ENCODE data around the gene UBR3. TPM values are rescaled to one million over a fixed set of nuclear protein-coding genes. Genes with fewer than 3 reads are reported as not detected.
"Not testable (repeated sequence)": the region's sequence is repeated elsewhere in the genome, so short reads cannot be mapped to it uniquely, and the experiment has no call there.

The UBR3 gene
- total RNA-seq, 6 experiments from 2014 or later: 30.1 to 46.3 (median 40.5) TPM

- Mint-ChIP-seq H3K27ac (no peak overlapping the region), H3K27me3 (ENCODE audit: insufficient read depth) (no peaks in the 10 kb centered on the region), H3K9me3 (no peaks in the 10 kb centered on the region), H3K36me3 (ENCODE audit: low read depth) (peaks cover 7% of the 10 kb centered on the region; the same call in 1 of the 2 replicates), H3K4me3 (no peak overlapping the region), H3K4me1 (ENCODE audit: low read depth) (peaks cover 20% of the 10 kb centered on the region; the same call in 1 of the 2 replicates)
- no peak for TF ChIP-seq CTCF (IDR thresholded peaks at IDR 0.05)
- no peak for DNase-seq
Measured at GRCh38 chr2:169865492-169865891, 38.2 kb downstream of the UBR3 start.

GRCh38 chr2:169866230-169866629 lies 39.0 kb downstream of the UBR3 start:
- H3K27me3 Mint-ChIP-seq (ENCODE audit: insufficient read depth); H3K36me3 Mint-ChIP-seq (ENCODE audit: low read depth): not testable (repeated sequence)

GRCh38 chr2:169867579-169867978 lies 40.3 kb downstream of the UBR3 start:
- Mint-ChIP-seq H3K27ac (no peak overlapping the region), H3K36me3 (ENCODE audit: low read depth) (no peaks in the 10 kb centered on the region; the same call in 1 of the 2 replicates), H3K27me3 (ENCODE audit: insufficient read depth) (no peaks in the 10 kb centered on the region), H3K4me3 (no peak overlapping the region), H3K4me1 (ENCODE audit: low read depth) (peaks cover 17% of the 10 kb centered on the region; the same call in 1 of the 2 replicates), H3K9me3 (no peaks in the 10 kb centered on the region)
- no peak for TF ChIP-seq CTCF (IDR thresholded peaks at IDR 0.05)
- DNase-seq: no peak

More at GRCh38 chr2:169866230-169866629, 39.0 kb downstream of the UBR3 start:
- peaks cover 20% of the 10 kb centered on the region; the same call in 1 of the 2 replicates for H3K4me1 Mint-ChIP-seq (ENCODE audit: low read depth)
- not testable (repeated sequence) for H3K27ac Mint-ChIP-seq, DNase-seq, H3K4me3 Mint-ChIP-seq, H3K9me3 Mint-ChIP-seq

GRCh38 chr2:169868951-169869350 lies 41.7 kb downstream of the UBR3 start:
- no peaks in the 10 kb centered on the region for H3K27me3 Mint-ChIP-seq (ENCODE audit: insufficient read depth)
- no peak overlapping the region for H3K27ac Mint-ChIP-seq
- DNase-seq: no peak
- no peak overlapping the region for H3K4me3 Mint-ChIP-seq
- peaks cover 10% of the 10 kb centered on the region; the same call in 1 of the 2 replicates for H3K4me1 Mint-ChIP-seq (ENCODE audit: low read depth)
- no peaks in the 10 kb centered on the region for H3K36me3 Mint-ChIP-seq (ENCODE audit: low read depth)
- H3K9me3 Mint-ChIP-seq: no peaks in the 10 kb centered on the region
- TF ChIP-seq CTCF (IDR thresholded peaks at IDR 0.05): no peak

- not testable (repeated sequence) for H3K9me3 Mint-ChIP-seq; H3K27ac Mint-ChIP-seq; H3K27me3 Mint-ChIP-seq (ENCODE audit: insufficient read depth); H3K36me3 Mint-ChIP-seq (ENCODE audit: low read depth); H3K4me3 Mint-ChIP-seq; DNase-seq; H3K4me1 Mint-ChIP-seq (ENCODE audit: low read depth)
Measured at GRCh38 chr2:169871369-169871768, 44.1 kb downstream of the UBR3 start.

- DNase-seq: no peak
- Mint-ChIP-seq H3K9me3 (no peaks in the 10 kb centered on the region), H3K27me3 (ENCODE audit: insufficient read depth) (no peaks in the 10 kb centered on the region), H3K36me3 (ENCODE audit: low read depth) (peaks cover 7% of the 10 kb centered on the region), H3K4me1 (ENCODE audit: low read depth) (0 out of 2 replicates have a peak, but pooled peaks cover 4% of the 10 kb centered on the region), H3K27ac (no peak overlapping the region), H3K4me3 (no peak overlapping the region)
- no peak for TF ChIP-seq CTCF (IDR thresholded peaks at IDR 0.05)
Measured at GRCh38 chr2:169871994-169872393, 44.7 kb downstream of the UBR3 start.

- peaks cover 12% of the 10 kb centered on the region for H3K4me1 Mint-ChIP-seq (ENCODE audit: low read depth)
- peaks cover 7% of the 10 kb centered on the region for H3K36me3 Mint-ChIP-seq (ENCODE audit: low read depth)
- H3K4me3 Mint-ChIP-seq: no peak overlapping the region
- H3K27ac Mint-ChIP-seq: no peak overlapping the region
- DNase-seq: no peak
- no peaks in the 10 kb centered on the region for H3K27me3 Mint-ChIP-seq (ENCODE audit: insufficient read depth)
- H3K9me3 Mint-ChIP-seq: no peaks in the 10 kb centered on the region
- peak; percentile 47 for TF ChIP-seq CTCF (IDR thresholded peaks at IDR 0.05)
Measured at GRCh38 chr2:169877398-169877797, 50.1 kb downstream of the UBR3 start.

Data from HFFc6 (cell line).